ENCODE results near the gene FAM25G.

DNA sequence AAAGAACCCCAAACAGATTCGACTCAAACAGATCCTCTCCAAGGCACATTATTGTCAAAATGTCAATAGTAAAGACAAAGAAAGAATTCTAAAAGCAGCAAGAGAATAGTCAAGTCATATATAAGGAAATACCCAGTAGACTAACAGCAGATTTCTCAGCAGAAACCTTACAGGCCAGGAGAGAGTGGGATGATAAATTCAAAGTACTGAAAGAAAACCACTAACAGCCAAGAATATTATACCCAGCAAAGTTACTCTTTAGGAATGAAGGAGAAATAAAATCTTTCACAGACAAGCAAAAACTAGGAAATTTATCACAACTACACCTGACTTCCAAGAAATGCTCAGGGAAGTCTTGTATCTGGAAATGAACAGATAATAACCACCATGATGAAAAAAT lies 45.8 kb downstream of the FAM25G start:
- TF ChIP-seq, protein P1, sequence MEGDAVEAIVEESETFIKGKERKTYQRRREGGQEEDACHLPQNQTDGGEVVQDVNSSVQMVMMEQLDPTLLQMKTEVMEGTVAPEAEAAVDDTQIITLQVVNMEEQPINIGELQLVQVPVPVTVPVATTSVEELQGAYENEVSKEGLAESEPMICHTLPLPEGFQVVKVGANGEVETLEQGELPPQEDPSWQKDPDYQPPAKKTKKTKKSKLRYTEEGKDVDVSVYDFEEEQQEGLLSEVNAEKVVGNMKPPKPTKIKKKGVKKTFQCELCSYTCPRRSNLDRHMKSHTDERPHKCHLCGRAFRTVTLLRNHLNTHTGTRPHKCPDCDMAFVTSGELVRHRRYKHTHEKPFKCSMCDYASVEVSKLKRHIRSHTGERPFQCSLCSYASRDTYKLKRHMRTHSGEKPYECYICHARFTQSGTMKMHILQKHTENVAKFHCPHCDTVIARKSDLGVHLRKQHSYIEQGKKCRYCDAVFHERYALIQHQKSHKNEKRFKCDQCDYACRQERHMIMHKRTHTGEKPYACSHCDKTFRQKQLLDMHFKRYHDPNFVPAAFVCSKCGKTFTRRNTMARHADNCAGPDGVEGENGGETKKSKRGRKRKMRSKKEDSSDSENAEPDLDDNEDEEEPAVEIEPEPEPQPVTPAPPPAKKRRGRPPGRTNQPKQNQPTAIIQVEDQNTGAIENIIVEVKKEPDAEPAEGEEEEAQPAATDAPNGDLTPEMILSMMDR (IDR thresholded peaks at IDR 0.05): no peak
- no peak for TF ChIP-seq POLR2A (IDR thresholded peaks at IDR 0.05)
